Left forelimb (tissue), 1 donor: ENCODE results near the gene RGL1.
"Not testable (repeated sequence)": the region's sequence is repeated elsewhere in the genome, so short reads cannot be mapped to it uniquely, and the experiment has no call there.

Experiments used
- DNase-seq: peaks from one replicate; pipeline ENCODE4 v3.0.0-alpha.2; 2018; ENCODE audit warnings: low spot score

Gene RGL1

DNA sequence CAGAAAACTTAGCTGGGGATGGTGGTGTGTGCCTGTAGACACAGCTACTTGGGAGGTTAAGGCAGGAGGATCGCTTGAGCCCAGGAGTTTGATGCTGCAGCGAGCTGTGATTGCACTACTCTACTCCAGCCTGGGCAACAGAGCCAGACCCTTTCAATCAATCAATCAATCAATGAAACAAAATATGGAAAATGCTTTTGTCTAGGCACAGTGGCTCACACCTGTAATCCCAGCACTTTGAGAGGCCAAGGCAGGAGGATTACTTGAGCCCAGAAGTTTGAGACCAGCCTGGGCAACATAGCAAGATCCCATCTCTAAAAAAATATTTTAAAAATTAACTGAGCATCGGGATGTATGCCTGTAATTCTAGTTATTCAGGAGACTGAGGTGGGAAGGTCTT lies 19.0 kb upstream of the RGL1 start:
- not testable (repeated sequence) for DNase-seq

- no peak for DNase-seq
These were observed 17.2 kb upstream of the RGL1 start for GRCh38 chr1:183787704-183788103.

GRCh38 chr1:183791319-183791718 lies 13.6 kb upstream of the RGL1 start:
- no peak for DNase-seq

DNA sequence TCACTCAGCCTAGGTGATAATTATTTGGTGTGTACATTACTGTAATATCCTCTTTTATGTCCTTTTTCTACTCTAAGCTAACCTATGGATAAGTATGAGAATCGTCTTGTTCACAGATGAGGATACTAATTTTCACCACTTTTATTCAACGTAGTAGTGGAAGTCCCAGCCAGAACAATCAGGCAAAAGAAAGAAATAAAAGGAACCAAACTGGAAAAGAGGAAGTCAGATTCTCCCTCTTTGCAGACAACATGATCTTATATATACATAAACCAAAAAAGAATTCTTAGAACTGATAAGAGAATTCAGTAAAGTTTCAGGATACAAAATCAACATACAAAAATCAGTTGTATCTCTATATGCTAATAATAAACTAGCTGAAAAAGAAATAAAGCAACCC lies 12.6 kb upstream of the RGL1 start:
- DNase-seq: no peak

DNA sequence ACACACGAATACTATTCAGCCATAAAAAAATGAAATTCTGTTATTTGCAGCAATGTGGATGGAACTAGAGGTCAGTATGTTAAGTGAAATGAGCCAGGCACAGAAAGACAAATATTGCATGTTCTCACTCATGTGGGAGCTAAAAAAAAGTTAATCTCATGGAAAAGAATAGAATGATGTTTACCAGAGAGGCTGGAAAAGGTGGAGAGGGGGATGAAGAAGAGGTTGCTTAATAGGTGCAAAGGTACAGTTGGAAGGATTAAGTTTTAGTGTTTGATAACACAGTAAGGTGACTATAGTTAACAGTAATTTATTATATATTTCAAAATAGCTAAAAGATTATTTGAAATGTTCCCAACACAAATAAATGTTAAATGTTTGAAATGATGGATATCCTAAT lies 10.8 kb upstream of the RGL1 start:
- DNase-seq: no peak

DNA sequence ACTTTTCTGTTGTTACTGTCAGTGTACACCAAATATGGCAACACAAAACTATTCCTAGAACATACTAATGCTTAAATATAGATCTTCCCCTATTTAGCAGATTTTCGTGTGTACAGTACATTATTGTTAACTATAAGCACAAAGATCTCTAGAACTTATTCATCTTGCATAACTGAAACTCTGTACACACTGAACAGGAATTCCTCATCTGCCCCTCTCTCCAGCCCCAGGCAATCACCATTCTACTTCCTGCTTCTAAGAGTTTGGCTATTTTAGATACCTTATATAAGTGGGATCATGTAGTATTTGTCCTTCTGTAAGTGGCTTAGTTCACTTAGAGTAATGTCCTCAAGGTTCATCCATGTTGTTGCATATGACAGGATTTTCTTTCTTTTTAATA lies 4.5 kb upstream of the RGL1 start:
- DNase-seq: no peak

DNA sequence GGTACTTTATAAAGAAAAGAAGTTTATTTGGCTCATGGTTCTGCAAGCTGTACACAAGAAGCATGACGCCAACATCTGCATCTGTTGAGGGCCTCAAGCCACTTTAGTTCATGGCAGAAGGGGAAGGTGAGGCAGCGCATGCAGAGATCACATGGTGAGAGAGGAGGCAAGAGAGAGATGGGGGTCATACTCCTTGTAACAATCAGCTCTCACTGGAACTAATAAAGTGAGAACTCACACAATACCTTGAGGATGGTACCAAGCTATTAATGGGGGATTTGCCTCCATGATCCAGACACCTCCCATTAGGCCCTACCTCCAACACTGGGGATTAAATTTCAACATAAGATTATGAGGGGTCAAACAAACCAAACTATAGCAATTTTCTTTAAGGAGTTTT lies 3.3 kb upstream of the RGL1 start:
- no peak for DNase-seq

DNA sequence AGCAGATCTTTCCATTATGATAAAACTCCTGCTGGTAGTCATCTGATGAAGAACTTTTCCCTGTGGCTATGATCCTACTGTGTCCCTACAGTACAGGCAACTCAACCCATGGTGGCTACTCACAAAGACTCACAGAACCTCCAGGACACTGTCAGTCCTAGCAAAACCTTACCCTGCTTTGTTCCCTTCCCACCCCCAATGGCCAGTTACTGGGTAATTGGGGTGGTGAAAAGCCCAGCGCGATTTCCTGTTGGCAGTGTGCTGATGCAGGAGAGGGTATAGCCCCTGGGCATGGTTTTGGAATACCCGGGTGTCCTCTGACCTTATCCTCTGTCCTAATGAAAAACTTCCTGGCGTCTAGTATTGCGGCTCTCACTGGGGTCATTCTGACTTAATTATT lies 533 bp upstream of the RGL1 start:
- no peak for DNase-seq

- DNase-seq: no peak
These were observed 1.2 kb downstream of the RGL1 start for GRCh38 chr1:183806125-183806524.

GRCh38 chr1:183806675-183807074 lies 1.8 kb downstream of the RGL1 start:
- DNase-seq: no peak

- no peak for DNase-seq
These were observed 2.7 kb downstream of the RGL1 start for GRCh38 chr1:183807549-183808168.

DNA sequence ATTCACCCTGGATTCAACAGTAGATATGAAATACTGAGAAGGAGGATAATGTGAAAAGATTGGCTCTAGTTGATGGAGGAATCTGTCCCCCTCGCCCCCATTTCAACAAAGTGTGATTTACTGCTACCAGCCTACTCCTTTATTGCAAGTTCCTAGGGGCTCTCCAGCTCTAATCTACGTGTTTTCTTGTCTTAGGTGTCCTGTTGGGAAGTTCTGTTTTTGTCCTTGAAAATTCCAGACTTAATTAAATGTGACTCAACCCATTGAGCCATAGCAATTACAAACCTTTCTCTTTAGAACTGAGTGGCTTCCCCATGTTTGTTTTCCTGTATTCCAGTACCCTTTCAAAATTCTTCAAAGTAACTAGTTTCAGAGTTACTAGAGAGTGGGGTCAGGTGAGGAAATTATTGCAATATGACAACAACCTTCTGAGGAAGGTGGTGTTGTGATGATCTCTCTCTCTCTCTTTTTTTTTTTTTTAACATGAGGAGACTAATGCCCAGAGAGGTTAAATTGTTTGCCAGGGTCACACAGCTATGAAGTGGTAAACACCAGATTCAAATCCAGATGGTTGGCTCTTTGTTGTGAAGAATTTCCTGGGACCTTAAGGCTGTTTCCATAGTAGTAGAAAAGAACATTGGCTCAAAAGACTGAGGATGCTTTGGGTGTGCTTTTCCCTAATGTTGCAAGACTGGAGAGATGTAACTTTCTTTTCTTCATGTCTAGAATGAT lies 3.5 kb downstream of the RGL1 start:
- no peak for DNase-seq

DNA sequence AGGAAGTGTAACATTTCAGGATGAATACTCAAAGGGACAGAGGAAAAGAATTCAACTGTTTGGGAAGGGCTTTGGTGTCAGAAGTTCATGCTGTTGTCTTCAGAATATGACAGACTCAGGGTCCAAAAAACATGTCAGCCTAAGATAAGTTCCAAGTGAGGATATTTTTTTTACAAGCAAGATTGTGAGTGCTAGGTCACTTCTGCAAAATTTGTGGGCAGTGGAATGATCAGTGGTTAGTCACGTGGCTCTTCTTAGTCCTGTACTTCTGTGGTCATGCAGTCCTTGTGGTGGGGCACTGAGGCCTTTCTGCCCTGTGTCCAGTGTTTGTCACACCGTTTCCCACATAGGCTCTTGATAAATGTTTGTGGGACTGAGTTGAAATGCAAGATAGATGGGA lies 5.2 kb downstream of the RGL1 start:
- no peak for DNase-seq

GRCh38 chr1:183810756-183811544 lies 6.0 kb downstream of the RGL1 start:
- DNase-seq: no peak

DNA sequence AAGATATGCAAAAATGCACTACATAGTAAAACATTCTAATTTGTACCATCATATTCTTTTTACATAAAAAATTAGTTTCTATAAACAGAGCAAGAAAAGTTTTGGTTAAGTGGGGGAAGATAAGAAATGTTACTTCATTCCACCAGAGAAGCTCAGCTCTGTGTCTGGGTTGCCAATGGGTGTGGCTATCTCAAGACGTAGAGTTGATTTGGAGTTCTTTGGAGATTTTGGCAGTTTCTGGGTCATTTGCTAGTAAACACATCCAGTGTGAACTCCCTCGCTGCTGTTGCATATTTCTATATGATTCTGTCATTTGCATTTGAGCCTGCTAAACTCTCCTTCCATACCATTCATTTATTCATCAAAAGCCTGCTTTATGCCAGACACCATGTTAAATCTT lies 7.2 kb downstream of the RGL1 start:
- DNase-seq: no peak

DNA sequence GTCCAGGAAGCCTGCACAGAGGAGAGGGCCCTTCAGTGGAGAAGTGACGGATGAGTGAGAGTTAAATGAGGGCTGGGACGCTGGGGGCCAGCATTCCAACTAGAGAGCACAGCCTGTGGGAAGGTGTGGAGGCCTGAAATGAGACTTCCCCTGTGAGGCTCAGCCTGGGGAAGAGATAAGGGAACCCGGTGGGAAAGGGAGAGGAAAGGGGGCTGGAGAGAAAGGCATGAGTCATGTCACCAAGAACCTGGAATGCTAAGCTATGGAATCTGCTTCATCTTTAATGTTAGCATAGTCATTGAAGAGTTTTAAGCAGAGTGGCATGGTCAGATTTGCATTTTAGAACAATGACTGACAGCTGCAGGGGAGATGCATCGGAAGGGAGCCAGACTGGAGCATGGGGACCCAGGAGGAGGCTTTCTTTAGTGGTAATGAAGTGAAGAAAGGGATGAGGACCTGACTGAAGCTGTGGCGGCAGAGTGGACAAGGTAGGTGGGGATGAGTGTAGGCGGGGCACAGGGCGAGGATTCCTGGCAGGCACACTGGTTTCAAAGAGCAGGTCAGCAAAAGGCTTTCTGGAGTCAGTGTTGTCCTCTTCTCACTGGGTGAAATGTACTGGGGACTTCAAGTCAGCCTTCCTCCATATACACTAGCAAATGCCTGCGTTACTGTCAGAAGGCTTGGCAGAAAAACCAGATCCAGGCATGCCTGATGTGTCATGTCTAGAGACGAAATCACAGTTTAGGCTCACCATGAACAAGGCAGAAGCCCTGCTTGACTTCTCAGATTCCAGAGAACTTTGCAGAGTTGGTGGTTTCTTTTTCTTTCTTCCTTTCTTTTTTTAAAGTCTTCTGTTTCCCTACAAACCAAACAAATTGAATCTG lies 8.0 kb downstream of the RGL1 start:
- no peak for DNase-seq

GRCh38 chr1:183814121-183814681 lies 9.3 kb downstream of the RGL1 start:
- no peak for DNase-seq

- no peak for DNase-seq
These were observed 11.2 kb downstream of the RGL1 start for GRCh38 chr1:183816110-183816509.

GRCh38 chr1:183817576-183818288 lies 12.8 kb downstream of the RGL1 start:
- DNase-seq: no peak

DNA sequence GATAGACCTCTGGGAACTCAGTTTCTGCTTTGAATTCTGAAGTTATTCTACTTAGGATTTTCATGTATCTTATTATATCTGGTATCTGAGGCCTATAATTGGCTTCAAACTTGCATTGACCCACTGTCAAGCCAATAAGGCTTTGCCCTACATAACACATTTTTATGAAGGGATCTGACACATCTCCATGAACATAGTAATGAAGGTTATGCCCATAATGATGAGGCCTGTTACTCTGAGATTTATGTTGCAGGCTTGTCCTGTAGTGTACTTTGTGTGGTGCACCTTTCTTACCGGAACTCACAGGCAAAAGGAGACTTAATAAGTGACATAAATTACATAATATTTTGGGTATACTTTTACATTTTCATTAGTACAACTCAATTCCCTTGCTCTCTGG lies 14.1 kb downstream of the RGL1 start:
- DNase-seq: no peak

GRCh38 chr1:183821309-183821888 lies 16.5 kb downstream of the RGL1 start:
- no peak for DNase-seq
